ENCODE data around the gene ARHGEF40.

Gene ARHGEF40

DNA sequence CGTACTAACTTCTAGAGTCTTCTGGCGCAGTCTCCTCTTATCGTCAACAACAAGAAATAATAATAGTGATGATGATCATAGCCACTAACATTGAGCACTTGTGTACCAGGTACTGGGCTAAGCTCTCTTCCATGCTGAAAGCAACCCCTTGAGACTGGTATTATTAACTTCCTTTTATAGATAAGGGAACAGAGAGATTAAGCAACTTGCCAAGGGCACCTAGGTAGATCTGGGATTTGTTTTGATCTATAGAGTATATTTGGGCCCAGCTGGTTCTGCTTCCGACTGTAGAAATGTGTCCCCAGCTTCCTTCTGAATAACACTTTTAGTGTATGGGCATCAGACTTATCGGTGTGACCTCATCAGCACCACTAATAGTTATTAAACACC, 29.5 kb downstream of the ARHGEF40 start:
- no peak for DNase-seq

DNA sequence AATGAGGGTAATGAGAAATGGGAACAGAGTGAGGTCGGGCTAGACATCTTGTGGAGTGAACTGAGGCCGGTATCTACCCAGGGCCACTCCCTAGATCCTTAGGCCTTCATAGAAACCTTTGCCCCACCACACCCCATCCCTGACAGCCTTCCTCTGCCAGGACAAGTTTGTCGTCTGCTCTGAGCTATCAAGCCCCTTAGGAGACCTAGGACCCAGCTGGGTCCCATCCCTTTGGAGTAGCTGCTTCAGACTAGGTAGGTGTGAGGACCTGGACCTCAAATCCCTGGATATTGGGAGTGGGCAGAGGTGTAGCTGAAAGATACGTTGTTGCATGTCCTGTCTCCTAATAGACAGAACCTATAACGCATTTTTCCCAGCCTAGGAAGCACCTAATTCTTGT, 30.8 kb downstream of the ARHGEF40 start, which contains the start of gene TMEM253:
TMEM253 (plus strand) TSS at position 136 of the 400 bp plus-strand sequence. CDS start 278 bp downstream, outside the sequence.
- DNase-seq: no peak

- DNase-seq: no peak
Observed at GRCh38 chr14:21101802-21102413, 31.8 kb downstream of the ARHGEF40 start.

GRCh38 chr14:21102521-21103410, 32.7 kb downstream of the ARHGEF40 start:
- no peak for DNase-seq

DNA sequence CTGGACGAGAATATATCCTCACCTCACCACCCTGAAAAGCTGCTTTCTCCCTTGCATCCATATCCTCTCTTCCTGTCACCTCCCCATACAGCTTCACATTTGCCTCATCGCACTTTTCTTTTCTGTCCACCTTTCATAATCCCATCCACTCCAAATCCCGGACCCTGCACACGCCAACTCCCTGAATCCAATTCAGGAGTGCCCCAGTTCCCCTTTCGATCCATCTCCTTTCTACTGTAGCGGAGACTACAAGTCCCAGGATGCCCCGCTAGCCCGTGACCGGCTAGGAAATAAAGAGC, 33.3 kb downstream of the ARHGEF40 start:
- no peak for DNase-seq

DNA sequence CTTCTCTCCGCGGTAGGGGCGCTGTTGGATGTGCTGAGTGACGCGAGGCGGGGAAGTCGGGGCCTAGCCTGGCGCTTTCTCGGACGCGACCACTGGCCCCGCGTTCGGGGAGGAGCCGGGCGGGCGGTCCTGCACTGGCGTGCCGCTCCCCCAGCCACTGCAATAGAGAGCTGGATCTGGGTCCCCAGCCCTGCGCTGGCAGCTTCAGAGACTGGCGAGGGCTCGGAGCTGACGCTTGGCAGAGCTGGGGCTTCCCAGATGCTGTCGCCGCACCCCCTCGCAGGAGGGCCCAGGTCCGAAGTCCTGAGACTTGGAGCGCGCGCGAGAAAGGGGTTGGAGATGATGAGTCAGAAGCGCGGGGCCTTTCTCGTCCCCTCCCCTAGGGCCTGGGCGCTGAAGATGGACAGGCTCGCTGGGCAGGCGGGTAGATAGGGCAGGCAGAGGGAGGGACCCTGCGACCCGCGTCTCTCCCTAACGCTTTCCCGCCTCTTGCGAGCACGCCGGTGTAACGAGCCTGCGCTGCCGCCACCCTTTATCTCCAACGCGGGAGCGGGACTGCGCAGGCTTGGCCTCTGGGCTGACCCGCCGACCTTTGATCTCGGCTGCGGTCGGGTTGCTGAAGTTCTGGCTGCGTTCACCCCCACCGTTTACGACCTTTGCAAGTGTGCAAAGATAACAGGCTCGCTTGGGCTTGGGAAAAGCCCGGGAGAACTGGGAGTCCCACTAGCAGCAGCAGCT, 33.8 kb downstream of the ARHGEF40 start:
- peak; percentile 94 for DNase-seq

GRCh38 chr14:21104448-21105060, 34.5 kb downstream of the ARHGEF40 start:
- DNase-seq: peak; percentile 92

DNA sequence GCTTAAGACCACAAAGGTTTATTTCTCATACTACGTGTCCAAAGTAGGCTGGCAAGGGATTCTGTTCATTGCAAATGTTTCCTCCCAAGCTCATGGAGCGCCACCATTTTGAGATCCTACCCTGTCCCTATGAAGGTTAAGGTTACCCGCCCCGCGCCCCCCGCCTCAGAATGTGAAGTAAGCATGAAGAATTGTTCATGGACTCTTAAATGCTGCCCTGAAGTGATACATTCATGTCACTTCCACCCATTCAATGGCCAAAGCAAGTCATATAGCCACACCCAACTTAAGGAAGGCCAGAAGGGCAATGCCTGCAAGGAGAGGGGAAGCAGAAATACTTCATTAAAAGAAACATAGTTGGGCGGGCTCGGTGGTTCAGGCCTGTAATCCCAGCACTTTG, 35.0 kb downstream of the ARHGEF40 start:
- DNase-seq: no peak

DNA sequence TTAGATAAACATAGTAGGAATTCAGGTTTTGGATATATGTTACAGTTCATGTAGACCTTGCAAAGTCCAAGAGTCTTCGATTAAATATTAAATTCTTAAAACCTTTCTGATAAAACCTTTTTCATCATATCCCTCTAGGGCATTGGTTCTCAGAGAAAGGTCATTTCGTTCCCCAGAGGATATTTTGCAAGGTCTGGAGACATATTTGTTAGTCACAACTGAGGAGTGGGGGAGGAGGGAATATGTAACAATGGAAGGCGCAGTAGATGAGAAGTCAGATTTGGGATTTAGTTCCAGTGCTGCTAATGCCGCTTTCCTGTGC, 36.0 kb downstream of the ARHGEF40 start:
- no peak for DNase-seq

- DNase-seq: peak; percentile 80
Observed at GRCh38 chr14:21106498-21107282, 36.6 kb downstream of the ARHGEF40 start.

- no peak for DNase-seq
Observed at GRCh38 chr14:21107283-21107800, 37.2 kb downstream of the ARHGEF40 start.

DNA sequence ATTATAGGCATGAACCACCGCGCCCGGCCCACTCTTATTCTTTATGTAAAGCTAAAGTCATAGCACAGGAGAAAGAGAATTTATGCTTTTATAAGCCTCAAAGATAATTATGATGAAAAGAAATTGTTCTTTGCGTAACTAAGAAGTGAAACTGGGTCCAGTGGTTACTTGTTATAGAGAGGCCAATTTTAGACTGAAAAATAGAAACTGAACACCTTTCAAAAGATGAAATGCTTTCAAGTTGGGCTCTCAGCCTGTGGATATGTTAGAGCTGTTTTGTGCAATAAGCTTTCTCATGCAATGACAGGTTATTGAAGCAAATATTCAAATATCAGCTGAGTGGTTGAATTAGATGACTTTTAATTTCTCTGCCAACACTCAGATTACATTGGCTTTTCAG, 38.7 kb downstream of the ARHGEF40 start:
- DNase-seq: no peak

DNA sequence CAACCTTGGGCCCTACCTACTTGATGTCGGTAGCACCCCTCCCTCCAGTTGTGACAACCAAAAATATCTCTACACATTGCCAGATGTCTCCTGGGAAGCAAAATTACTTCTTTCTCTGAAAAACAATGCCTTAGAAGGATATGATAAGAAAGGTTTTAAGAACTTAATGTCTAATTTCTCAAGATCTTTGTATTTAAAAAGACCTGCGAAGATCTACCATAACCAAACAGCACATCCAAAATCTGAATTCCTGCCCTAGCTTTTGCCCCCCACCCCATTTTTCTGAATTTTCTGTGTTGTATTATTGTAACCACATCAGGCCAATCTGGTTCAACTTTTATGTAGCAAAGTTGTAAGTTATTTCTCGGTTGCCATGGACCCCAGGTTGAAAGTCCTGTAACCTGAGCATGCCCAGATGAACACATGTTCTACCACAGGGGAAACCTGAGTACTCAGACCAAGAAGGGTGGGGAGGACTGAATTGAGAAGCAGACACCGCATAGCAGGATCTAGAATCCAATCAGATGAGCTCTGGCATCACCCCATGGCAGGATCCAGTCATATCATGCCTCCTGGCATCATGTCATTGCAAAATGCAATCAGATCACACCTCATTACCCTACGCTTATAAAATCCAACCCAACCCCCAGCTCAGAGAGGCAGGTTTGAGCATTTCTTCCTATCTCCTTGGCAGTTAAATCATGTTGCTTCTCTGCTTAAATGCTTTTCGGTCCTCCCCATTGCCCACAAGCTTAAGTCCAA, 39.5 kb downstream of the ARHGEF40 start:
- DNase-seq: no peak

- no peak for DNase-seq
Observed at GRCh38 chr14:21112255-21112654, 42.2 kb downstream of the ARHGEF40 start.

GRCh38 chr14:21113369-21113768, 43.3 kb downstream of the ARHGEF40 start:
- no peak for DNase-seq

DNA sequence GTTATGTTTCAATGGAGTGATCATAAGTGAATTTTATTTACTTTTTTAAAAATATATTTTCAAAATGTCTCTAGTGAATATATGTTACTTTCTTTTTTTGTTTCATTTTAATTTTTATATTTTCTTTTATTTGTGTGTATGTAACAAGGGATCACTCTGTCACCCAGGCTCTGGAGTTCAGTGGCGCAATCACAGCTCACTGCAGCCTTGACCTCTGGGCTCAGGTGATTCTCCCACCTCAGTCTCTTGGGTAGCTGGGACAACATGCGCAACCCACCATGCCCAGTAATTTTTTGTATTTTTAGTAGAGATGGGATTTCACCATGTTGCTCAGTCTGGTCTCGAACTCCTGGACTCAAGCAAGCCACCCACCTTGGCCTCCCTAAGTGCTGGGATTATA, 48.8 kb downstream of the ARHGEF40 start:
- DNase-seq: no peak

- DNase-seq: no peak
Observed at GRCh38 chr14:21120686-21121085, 50.6 kb downstream of the ARHGEF40 start.

DNA sequence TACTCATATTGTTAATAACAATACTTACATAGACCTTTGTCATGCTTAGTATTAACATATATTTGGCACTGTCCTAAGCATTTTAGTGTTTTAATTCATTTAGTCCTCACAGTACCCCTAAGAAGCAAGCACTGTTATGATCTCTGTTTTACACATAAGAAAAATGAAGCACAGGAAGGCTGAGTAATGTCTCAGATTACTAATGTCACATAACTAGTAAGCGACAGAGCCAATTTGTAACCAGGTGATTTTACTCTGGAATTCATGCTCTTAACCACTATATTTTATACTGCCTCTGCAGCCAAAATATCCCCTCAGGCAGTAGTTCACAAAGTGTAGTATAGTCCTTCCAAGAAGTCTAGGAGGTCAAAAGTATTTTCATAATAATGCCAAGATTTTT, 51.0 kb downstream of the ARHGEF40 start:
- no peak for DNase-seq

GRCh38 chr14:21123429-21123828, 53.3 kb downstream of the ARHGEF40 start:
- no peak for DNase-seq

DNA sequence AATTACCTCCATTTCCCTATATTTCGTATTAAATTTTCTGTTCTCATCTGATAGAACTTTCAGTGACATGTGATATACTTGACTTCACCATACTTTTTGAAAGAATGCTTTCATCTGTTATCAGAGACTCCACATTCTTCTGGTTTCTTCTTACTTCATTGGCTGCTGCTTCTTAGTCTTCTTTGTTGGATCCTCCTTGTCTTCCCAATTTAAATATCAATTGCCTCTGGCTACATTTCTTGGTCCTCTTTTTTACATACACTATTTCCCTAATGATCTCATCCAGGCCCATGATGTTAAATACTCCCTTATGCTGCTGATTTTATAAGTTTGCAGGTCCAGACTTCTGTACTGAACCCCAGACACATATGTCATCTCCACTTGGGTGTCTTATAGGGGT, 63.8 kb downstream of the ARHGEF40 start:
- no peak for DNase-seq

- peak; percentile 9 for DNase-seq
Observed at GRCh38 chr14:21136024-21136423, 65.9 kb downstream of the ARHGEF40 start.

All from NCI-H510A treated with DMSO at 0.1 percent for 48 hours (cell line).